Motor neuron (in vitro differentiated cells): ENCODE results near the gene ZNF793. TPM values are rescaled to one million over a fixed set of nuclear protein-coding genes. Genes with fewer than 3 reads are reported as not detected.

Experiments
- total RNA-seq, 8 experiments: library from RNA; unstranded; fragments of 300-600 nt; gene quantifications; 2 replicates each; pipeline versions ENCODE4 v1.2.3 to v1.2.4, GENCODE V29; 2022

Gene ZNF793
- total RNA-seq, 8 experiments from 2014 or later = 0.87 to 18.0 (median 10.9) TPM

Other genes starting within 250 kb of the ZNF793 start
- gene ZNF527, start 135.8 kb upstream of the ZNF793 start, total RNA-seq = 1 to 10 TPM; 4.1 to 7.5 (median 6.3) TPM
- 10 to 100 TPM in 5 of 8 experiments, 1 to 10 TPM in 3; 2.8 to 12.5 (median 11.3) TPM for gene ZNF569, start 39.5 kb upstream of the ZNF793 start, total RNA-seq
- gene ZNF570, start 37.6 kb upstream of the ZNF793 start, total RNA-seq = 10 to 100 TPM in 3 of 8 experiments, 1 to 10 TPM in 5; 1.5 to 11.5 (median 9.3) TPM
- gene ZNF571, start 87.9 kb downstream of the ZNF793 start, total RNA-seq = 10 to 100 TPM in 1 of 8 experiments, 1 to 10 TPM in 7; 1.4 to 10.2 (median 6.2) TPM
- gene ZNF540, start 87.9 kb downstream of the ZNF793 start, total RNA-seq = 10 to 100 TPM in 4 of 8 experiments, 1 to 10 TPM in 1, under 1 TPM in 3; 0.51 to 16.9 (median 8.0) TPM
- gene ZFP30, start 148.5 kb downstream of the ZNF793 start, total RNA-seq = 10 to 100 TPM in 5 of 8 experiments, 1 to 10 TPM in 3; 1.1 to 37.1 (median 22.6) TPM
- 10 to 100 TPM in 1 of 8 experiments, 1 to 10 TPM in 6, under 1 TPM in 1; 0.66 to 11.8 (median 7.5) TPM for gene ZNF607, start 212.8 kb downstream of the ZNF793 start, total RNA-seq